HG02884 (cell line): Measurements from ENCODE around the gene SMC1A.
"Not testable (repeated sequence)": the region's sequence is repeated elsewhere in the genome, so short reads cannot be mapped to it uniquely, and the experiment has no call there.

Source experiments
- ATAC-seq: cut with Tn5 transposase; IDR thresholded peaks from one replicate; pipeline ENCODE4 v1.9.1; 2021; ENCODE audit warnings: mild to moderate bottlenecking, moderate library complexity; ENCODE audit not compliant: unreplicated experiment

The SMC1A gene

DNA sequence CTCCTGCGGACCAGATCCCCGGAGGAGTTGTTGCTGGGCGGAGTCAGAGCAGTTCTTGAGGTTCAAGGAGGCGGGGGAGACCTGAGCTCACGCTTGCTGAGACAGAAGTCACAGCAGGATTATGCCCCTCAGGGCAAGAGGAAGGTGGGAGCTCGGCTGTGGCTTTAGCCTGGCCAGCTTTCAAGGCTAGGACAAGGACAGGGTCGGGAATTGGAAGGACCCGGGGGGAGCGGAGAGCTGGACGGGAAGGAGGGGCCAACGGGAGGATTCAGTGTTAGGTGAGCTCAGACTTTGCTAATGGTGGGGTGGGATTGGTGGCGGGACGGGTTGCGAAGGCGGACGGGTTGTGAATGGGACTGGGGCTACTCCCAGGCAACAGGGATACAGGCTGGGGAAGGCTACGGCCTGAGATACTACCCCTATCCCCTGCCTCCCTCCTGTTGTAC, 430 bp upstream of the SMC1A start, which contains the start of gene RIBC1:
Gene RIBC1 (plus strand): TSS at position 13 of the 446 bp plus-strand sequence. CDS start 3,404 bp downstream, outside the sequence.
- ATAC-seq, result no peak

GRCh38 chrX:53421772-53422085, 725 bp downstream of the SMC1A start:
- ATAC-seq, result no peak

DNA sequence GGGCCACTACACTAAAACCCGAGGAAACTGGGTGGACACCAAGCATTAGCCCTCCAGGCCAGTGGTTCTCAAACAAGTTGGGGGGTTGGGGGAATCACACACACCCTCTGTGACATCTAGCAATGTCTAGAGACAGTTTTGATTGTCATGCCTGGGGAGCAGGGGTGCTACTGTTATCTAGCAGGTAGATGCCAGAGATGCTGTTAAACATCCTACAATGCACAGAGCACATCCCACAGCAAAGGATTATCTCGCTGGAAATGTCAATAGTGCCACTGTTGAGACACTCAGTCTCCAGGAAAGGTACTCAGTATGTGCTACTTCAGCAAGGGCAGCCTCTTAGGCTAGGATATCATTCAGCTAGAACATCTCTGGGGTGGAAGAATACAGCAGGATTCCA, 1.3 kb downstream of the SMC1A start:
- ATAC-seq, result no peak

GRCh38 chrX:53420351-53420750, 2.1 kb downstream of the SMC1A start:
- ATAC-seq, result not testable (repeated sequence)

- ATAC-seq, result no peak
Observed at GRCh38 chrX:53412446-53412845, 10.0 kb downstream of the SMC1A start.

DNA sequence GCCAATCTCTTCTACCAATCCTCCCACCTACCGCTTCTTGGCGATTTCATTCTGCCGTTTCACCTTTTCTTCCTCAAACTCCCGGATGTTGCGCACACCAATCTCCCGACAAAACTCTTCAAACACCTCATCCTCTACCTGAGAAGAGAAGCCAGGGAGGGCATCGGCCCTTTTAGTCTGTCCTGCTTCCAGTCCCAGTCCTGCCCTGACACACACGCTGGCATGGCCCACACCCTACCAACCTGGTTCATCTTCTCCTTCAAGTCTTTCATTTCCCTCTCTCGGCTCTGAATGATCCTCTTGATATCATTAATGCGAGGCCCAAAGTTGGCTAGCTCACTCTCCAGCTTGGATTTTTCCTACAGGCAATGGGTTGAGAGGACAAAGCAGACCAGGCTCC, 18.9 kb downstream of the SMC1A start:
- ATAC-seq, result no peak

- ATAC-seq, result no peak
Observed at GRCh38 chrX:53398216-53398615, 24.2 kb downstream of the SMC1A start.

DNA sequence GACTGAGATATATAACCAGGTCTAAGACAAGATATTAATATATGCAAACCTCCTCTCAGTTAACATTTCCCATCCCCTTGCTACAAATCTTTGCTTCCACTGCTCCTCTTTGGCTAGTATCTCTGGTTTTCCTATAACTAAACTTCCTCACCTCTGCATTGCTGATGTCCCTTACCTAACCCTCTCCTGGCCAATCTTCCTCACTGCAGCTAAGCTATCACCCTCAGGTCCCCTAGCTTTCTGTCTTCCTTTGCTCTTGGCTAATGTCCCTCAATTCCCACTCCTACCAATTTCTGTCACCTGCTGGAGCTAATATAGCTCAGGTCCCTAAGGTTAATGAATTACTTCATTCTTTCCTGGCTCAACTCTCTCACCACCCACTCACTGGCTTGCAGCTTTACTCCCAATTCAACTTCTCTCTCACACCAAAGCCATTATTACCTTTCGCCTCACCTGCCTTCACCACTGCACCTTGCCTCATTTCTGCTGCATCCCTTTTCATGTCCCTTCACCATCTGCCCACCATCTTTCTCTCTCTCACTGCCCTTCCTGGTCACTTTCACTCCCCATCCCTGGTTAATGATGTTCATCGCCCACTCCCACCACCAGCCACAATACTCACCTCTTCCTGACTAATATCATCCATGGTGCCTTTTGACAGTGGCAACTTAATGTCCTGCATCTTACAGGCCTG, 26.7 kb downstream of the SMC1A start:
- no peak for ATAC-seq

- no peak for ATAC-seq
Observed at GRCh38 chrX:53383376-53384076, 38.9 kb downstream of the SMC1A start.

DNA sequence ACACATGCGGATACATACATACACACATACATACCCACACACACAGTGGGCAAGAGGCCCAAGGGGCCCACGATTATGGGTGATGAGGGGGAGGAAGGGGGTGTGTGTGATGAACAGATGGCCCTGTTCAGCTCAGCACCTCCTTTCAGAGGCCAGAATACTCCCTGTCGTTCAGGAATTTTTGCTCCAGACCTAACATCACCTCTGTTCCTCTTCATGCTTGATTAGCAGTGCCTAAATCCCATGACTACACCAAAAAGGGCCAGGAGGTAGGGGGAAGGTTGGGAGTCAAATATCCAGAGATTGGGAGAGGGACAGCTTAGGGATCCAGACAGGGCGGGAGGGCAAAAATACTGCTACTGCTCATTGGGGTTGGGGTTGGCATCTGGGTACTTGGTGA, 42.7 kb downstream of the SMC1A start:
- ATAC-seq, result no peak

- no peak for ATAC-seq
Observed at GRCh38 chrX:53379008-53379710, 43.3 kb downstream of the SMC1A start.

- no peak for ATAC-seq
Observed at GRCh38 chrX:53377464-53377863, 45.0 kb downstream of the SMC1A start.

DNA sequence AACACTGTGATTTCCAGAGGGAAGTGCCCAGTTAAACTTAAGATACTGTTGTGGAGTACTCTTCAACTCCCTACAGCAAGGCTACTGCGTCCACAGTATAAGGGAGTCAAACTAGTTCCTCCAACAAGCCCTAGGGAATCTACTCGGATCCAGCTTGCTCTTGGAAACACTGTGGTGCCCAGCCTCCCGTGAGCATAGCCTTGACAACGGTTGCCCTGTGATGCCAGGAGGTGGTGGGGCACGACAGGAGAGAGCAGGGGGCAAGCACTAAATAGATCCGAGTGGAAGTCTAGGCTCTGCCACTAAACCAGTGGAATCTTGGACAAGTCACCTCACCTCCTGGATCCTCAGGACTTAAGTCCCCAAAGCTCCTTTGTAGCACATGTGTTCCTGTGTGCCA, 45.6 kb downstream of the SMC1A start:
- no peak for ATAC-seq

GRCh38 chrX:53374923-53375322, 47.5 kb downstream of the SMC1A start:
- no peak for ATAC-seq

DNA sequence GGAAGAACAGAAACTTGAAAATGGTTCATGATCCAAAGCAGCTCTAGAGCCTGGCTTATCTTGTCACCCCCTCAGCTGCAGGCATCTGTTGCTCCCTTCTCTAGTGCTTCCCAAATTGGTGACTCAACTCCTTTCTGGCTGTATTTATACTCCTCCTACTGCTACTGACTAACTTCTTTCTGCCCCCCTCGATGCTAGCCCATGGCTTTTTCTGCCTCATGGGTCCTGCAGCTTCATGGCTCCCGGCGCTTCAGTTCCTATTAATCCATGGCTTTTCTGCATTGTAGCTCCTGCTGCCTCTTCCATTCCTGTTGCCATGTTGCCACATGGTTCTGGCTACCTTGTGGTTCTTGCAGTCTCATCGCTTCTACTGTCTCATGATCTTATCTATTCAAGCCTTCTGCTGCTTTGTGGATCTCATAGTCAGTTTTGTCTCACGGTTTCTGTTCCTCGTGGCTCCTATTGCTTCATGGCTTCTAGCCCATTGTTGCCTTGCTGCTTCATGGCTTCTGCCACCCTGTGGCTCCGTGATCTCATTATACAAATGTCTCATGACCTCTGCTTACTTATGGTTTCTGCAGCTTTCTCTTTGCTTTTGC, 48.1 kb downstream of the SMC1A start:
- no peak for ATAC-seq

- ATAC-seq, result no peak
Observed at GRCh38 chrX:53373307-53373706, 49.1 kb downstream of the SMC1A start.

- not testable (repeated sequence) for ATAC-seq
Observed at GRCh38 chrX:53366454-53366853, 56.0 kb downstream of the SMC1A start.

DNA sequence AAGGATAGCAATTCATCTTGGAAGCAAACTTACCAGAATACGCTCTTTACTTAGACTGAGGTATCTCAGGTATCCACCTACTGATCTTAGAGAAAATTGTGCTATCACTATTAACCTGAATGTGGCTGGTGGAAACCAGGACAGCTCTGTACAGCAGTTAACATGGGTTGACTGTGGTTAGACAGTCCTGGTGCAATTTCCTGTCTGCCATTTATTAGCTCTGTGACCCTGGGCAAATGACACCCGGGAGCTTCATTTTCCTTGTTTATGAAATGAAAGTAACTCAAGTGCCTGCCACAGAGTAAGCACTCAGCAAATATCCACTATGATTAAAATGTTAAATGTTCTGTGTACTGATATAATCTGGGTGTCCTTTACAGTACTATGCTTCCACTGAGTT, 60.0 kb downstream of the SMC1A start:
- no peak for ATAC-seq

GRCh38 chrX:53357799-53358530, 64.5 kb downstream of the SMC1A start:
- ATAC-seq, result no peak

- ATAC-seq, result no peak
Observed at GRCh38 chrX:53356186-53356585, 66.3 kb downstream of the SMC1A start.

- no peak for ATAC-seq
Observed at GRCh38 chrX:53354669-53355068, 67.8 kb downstream of the SMC1A start.
